ENCODE results near the gene NCF4. TPM values are rescaled to one million over a fixed set of nuclear protein-coding genes. Genes with fewer than 3 reads are reported as not detected.

NCF4 gene
- total RNA-seq, 2 donors from 2014 or later = 4.4 to 8.5 TPM

DNA sequence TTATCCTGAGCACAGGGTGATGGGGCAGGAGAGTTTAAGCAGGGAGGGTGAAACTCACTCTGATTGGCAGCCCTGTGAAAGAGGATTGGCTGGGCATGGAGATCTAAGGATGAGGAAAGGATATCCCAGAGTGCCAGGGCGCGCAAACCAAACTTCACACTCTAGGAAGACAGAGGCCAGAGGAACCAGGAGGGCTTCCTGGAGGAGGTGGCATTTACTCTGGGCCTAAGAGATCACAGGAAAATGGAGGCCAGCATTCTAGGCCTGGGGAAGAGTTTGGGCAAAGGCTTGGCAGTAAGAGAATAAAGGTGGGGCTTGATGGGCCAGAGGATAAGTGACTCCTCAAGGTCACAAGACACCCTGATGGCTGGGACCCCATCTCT is 377 bp upstream of the NCF4 start:
- no peak for TF ChIP-seq CTCF (IDR thresholded peaks at IDR 0.05)
- Histone ChIP-seq H3K4me1 (no peaks in the 10 kb centered on the region), H3K9ac (ENCODE audit: low read depth in 2 of 2, low read length in 2 of 2) (peak overlapping the region; percentile 4 to 58), H3K27ac (peak overlapping the region; percentile 66), H3K27me3 (no peaks in the 10 kb centered on the region), H3K4me3 (no peak overlapping the region), H3K9me3 (no peaks in the 10 kb centered on the region), H3K36me3 (no peaks in the 10 kb centered on the region)
- DNase-seq = no peak
- intact Hi-C loops (cut with DNase I) = no loop called here

DNA sequence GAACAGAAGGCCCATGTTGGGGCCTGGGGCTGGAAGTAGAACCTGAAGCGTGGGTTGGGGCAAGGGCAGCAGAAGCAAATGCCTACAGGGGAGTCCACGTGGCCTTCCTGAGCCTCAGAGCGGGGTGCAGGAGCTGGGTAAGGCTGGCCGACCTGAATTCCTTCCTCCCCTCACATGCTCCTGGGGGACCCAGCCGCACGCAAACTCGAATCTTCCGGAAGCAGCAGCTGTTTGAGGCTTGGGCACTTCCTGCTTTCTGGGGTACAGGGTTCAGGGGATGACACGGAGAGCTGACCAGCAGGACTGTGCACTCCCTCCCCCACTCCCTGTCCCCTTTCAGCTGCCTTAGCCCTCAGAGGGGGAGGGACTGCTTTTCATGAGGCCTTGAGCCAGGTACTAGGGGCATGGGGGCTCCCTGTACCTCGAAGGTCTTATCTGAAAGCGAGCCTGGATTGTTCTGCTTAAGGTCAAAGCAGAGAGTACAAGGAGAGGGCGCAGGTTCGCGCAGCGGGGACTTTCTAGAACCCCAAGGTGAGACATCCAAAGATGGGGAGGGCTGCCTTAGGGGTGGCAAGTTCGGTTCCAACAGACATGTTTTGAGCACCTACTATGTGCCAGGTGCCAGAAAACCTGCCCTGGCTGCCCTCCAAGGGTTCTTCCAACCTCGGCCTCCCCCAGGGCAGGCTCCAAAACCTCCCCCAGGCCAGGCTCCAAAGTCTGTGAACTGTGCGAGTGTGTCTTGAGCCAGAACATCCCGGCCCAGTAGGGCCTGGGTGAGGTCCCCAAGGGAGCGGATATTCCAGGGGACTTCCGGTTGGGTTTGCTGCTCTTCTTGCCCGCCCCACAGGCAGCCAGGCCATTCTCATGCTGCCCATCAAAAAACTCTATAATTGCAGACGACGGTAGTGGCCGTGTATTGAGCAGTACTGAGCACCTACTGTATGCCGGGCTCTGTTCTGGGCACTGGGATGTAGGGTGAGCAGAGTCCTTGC is 1.7 kb downstream of the NCF4 start:
- no peaks in the 10 kb centered on the region for H3K4me1 ChIP-seq
- no peak overlapping the region for H3K4me3 ChIP-seq
- no peaks in the 10 kb centered on the region for H3K9me3 ChIP-seq
- no peaks in the 10 kb centered on the region for H3K36me3 ChIP-seq
- H3K27ac ChIP-seq = peak overlapping the region; percentile 66
- H3K9ac ChIP-seq (ENCODE audit: low read depth in 2 of 2, low read length in 2 of 2) = peak overlapping the region in 1 of 2 donors; percentile 43
- TF ChIP-seq CTCF (IDR thresholded peaks at IDR 0.05) = no peak
- DNase-seq = no peak
- no peaks in the 10 kb centered on the region for H3K27me3 ChIP-seq
- intact Hi-C loops (cut with DNase I) = no loop called here

GRCh38 chr22:36863281-36863680 is 2.5 kb downstream of the NCF4 start:
- intact Hi-C loops (cut with DNase I) = no loop called here
- Histone ChIP-seq H3K27me3 (no peaks in the 10 kb centered on the region), H3K36me3 (no peaks in the 10 kb centered on the region), H3K27ac (no peak overlapping the region), H3K9me3 (no peaks in the 10 kb centered on the region), H3K4me3 (no peak overlapping the region), H3K9ac (ENCODE audit: low read depth in 2 of 2, low read length in 2 of 2) (peak overlapping the region in 1 of 2 donors; percentile 42), H3K4me1 (no peaks in the 10 kb centered on the region)
- TF ChIP-seq CTCF (IDR thresholded peaks at IDR 0.05) = no peak
- no peak for DNase-seq

- Histone ChIP-seq H3K4me1 (no peaks in the 10 kb centered on the region), H3K27ac (no peak overlapping the region), H3K9ac (ENCODE audit: low read depth in 2 of 2, low read length in 2 of 2) (no peak overlapping the region), H3K4me3 (no peak overlapping the region), H3K36me3 (no peaks in the 10 kb centered on the region), H3K9me3 (no peaks in the 10 kb centered on the region), H3K27me3 (no peaks in the 10 kb centered on the region)
- intact Hi-C loops (cut with DNase I) = no loop called here
- no peak for TF ChIP-seq CTCF (IDR thresholded peaks at IDR 0.05)
- DNase-seq = no peak
These were observed 3.2 kb downstream of the NCF4 start for GRCh38 chr22:36863979-36864378.

DNA sequence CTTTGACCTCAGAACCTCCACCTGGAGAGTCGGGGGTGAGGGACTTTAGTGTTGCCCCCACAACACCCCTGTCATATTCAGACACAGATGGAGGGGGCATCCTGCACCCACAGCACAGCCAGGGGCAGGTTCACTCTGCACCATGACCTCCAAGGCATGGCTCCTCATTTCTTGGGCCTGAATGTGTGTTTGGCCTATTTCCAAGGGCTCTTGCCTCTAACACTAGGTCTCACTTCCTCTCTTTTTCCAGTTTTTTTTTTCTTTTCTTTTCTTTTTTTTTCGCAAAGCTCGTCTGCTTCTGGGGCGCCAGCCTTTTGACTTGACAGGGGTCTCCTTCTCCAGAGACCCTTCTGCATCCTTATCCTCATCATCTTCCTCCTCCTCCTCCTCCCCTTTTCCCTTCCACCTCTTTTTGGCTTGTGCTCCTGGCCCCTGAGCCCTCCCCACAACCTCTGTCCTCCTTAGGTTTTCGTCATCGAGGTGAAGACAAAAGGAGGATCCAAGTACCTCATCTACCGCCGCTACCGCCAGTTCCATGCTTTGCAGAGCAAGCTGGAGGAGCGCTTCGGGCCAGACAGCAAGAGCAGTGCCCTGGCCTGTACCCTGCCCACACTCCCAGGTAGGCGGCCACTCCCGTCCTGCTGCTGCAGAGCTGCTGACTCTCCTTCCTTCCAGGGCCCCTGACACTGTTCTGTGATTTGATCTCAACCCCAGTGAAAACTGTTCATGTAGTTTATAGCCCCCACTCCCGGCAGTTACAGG is 3.8 kb downstream of the NCF4 start:
- H3K27me3 ChIP-seq = no peaks in the 10 kb centered on the region
- no peak overlapping the region for H3K27ac ChIP-seq
- no peaks in the 10 kb centered on the region for H3K9me3 ChIP-seq
- TF ChIP-seq CTCF (IDR thresholded peaks at IDR 0.05) = no peak
- intact Hi-C loops (cut with DNase I) = no loop called here
- no peaks in the 10 kb centered on the region for H3K4me1 ChIP-seq
- H3K36me3 ChIP-seq = no peaks in the 10 kb centered on the region
- DNase-seq = no peak
- H3K4me3 ChIP-seq = no peak overlapping the region
- no peak overlapping the region for H3K9ac ChIP-seq (ENCODE audit: low read depth in 2 of 2, low read length in 2 of 2)

All from colonic mucosa (tissue), 4 donors.